ENCODE data around the gene PIP5KL1.

DNA sequence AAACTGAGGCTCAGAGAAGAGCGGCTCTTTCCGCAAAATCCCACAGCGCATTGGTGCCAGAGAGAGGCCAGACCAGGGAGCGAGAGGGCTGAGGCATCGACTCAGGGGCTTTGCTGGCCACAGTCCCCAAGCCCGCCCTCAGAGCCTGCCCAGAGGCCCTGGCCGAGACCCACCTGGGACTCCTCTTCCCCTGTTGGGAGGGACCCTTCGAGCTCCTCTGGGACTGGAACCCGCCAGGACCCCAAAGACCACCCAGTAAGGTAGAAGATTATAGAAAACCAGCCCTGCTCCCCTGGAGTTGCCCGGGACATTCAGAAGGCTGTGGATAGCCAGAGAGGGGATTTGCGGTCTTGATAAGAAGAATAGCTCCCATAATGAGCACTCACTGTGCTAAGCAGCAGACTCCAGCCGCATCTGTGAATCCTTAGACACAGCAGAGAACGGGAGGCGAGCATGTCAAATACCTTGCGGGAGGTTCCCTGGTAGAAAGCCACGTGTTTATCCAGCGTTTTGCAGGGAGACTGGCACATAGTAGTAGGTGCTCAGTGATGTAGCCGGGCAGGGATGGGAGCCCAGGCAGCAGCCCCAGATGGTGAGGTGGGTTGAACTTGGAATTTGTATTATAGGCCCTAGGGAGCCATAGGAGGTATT lies 52.5 kb downstream of the PIP5KL1 start:
- TF ChIP-seq, protein P1, sequence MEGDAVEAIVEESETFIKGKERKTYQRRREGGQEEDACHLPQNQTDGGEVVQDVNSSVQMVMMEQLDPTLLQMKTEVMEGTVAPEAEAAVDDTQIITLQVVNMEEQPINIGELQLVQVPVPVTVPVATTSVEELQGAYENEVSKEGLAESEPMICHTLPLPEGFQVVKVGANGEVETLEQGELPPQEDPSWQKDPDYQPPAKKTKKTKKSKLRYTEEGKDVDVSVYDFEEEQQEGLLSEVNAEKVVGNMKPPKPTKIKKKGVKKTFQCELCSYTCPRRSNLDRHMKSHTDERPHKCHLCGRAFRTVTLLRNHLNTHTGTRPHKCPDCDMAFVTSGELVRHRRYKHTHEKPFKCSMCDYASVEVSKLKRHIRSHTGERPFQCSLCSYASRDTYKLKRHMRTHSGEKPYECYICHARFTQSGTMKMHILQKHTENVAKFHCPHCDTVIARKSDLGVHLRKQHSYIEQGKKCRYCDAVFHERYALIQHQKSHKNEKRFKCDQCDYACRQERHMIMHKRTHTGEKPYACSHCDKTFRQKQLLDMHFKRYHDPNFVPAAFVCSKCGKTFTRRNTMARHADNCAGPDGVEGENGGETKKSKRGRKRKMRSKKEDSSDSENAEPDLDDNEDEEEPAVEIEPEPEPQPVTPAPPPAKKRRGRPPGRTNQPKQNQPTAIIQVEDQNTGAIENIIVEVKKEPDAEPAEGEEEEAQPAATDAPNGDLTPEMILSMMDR (IDR thresholded peaks at IDR 0.05; ENCODE audit: low read depth, low read length) = no peak
- no peak for TF ChIP-seq MAX (IDR thresholded peaks at IDR 0.05; ENCODE audit: low read depth, low read length)
- no peak for TF ChIP-seq MYC (IDR thresholded peaks at IDR 0.05; ENCODE audit: low read depth, low read length)

Measured in NB4 (cell line).